H1 (cell line): ENCODE measurements around the gene ZNF722.

ENCODE experiments used
- CBX8 ChIP-seq: fragments of 300-800, 300-1000 bp; sonication (generic); IDR thresholded peaks from 2 replicates; pipeline ENCODE4 v1.7.1; 2016; ENCODE audit warnings: low read depth, low read length, borderline replicate concordance
- CEBPB ChIP-seq: IDR thresholded peaks from 2 replicates; pipeline ENCODE4 v1.6.1; 2012; ENCODE audit warnings: low read depth, low read length
- CTCF ChIP-seq, 3 experiments: IDR thresholded peaks; 1 replicate in 2 of 3; 2 replicates in 1 of 3; pipeline versions ENCODE4 v1.5.1 to v1.6.1; 2011; ENCODE audit warnings: low read length in 3 of 3, mild to moderate bottlenecking in 3 of 3, inconsistent platforms in 2 of 3, low read depth in 1 of 3, moderate library complexity in 1 of 3; ENCODE audit not compliant: insufficient read depth in 1 of 3; ENCODE audit errors: control extremely low read depth in 1 of 3
- EZH2 ChIP-seq: fragments of 200-600 bp; sonication (generic); IDR thresholded peaks from 2 replicates; pipeline ENCODE4 v1.7.1; 2012; ENCODE audit warnings: low read depth, mild to moderate bottlenecking, moderate library complexity, low read length, inconsistent platforms; ENCODE audit not compliant: severe bottlenecking
- HDAC2 ChIP-seq, 2 experiments: fragments of 300-600 bp in 1 of 2; sonication (generic) in 1 of 2; IDR thresholded peaks; 2 replicates each; pipeline ENCODE4 v1.6.1; 2011 to 2012; ENCODE audit warnings: low read depth in 2 of 2, low read length in 2 of 2, mild to moderate bottlenecking in 2 of 2, moderate library complexity in 2 of 2, borderline replicate concordance in 1 of 2, inconsistent platforms in 1 of 2
- JUND ChIP-seq: IDR thresholded peaks from 2 replicates; pipeline ENCODE4 v1.6.1; 2011; ENCODE audit warnings: mild to moderate bottlenecking, improper control_type of control experiment, low read length
- KDM1A ChIP-seq: fragments of 200-600, 300-600 bp; sonication (generic); IDR thresholded peaks from 2 replicates; pipeline ENCODE4 v1.7.1; 2016; ENCODE audit warnings: mild to moderate bottlenecking, low read length, borderline replicate concordance
- KDM5A ChIP-seq: fragments of 200-600 bp; IDR thresholded peaks from 2 replicates; pipeline ENCODE4 v1.7.1; 2012; ENCODE audit warnings: mild to moderate bottlenecking, low read length, inconsistent platforms, mixed read lengths
- MAFK ChIP-seq: IDR thresholded peaks from 2 replicates; pipeline ENCODE4 v1.6.1; 2012; ENCODE audit warnings: low read depth, mild to moderate bottlenecking, improper control_type of control experiment, low read length
- POLR2A ChIP-seq, 2 experiments: IDR thresholded peaks; 1 replicate in 1 of 2; 2 replicates in 1 of 2; pipeline ENCODE4 v1.6.1; 2011; ENCODE audit warnings: low read depth in 2 of 2, low read length in 2 of 2, mild to moderate bottlenecking in 2 of 2; ENCODE audit errors: control extremely low read depth in 1 of 2
- POLR2AphosphoS5 ChIP-seq: IDR thresholded peaks from 2 replicates; pipeline ENCODE4 v1.6.1; 2011; ENCODE audit warnings: low read depth, low read length
- RAD21 ChIP-seq, 2 experiments: IDR thresholded peaks in 1 of 2; conservative IDR thresholded peaks in 1 of 2; 2 replicates each; pipeline ENCODE4 v1.6.1; 2011; ENCODE audit warnings: low read depth in 2 of 2, low read length in 2 of 2, improper control_type of control experiment in 1 of 2, inconsistent platforms in 1 of 2, mild to moderate bottlenecking in 1 of 2, moderate library complexity in 1 of 2
- TAF1 ChIP-seq: IDR thresholded peaks from 2 replicates; pipeline ENCODE4 v1.6.1; 2011; ENCODE audit warnings: mild to moderate bottlenecking, low read depth, low read length

- TF ChIP-seq KDM5A (no peak), CTCF (IDR thresholded peaks at IDR 0.05; ENCODE audit: control extremely low read depth in 1 of 3, insufficient read depth in 1 of 3, low read depth in 1 of 3, low read length in 3 of 3) (no peak), CEBPB (no peak), HDAC2 (IDR thresholded peaks at IDR 0.05; ENCODE audit: borderline replicate concordance in 1 of 2, low read depth in 2 of 2, low read length in 2 of 2) (no peak), EZH2 (no peak), POLR2AphosphoS5 (no peak), CBX8 (no peak), JUND (no peak), TAF1 (no peak), POLR2A (IDR thresholded peaks at IDR 0.05; ENCODE audit: control extremely low read depth in 1 of 2, low read depth in 2 of 2, low read length in 2 of 2) (no peak), KDM1A (no peak), RAD21 (IDR thresholded peaks at IDR 0.05 in 1 of 2, conservative IDR thresholded peaks at IDR 0.05 in 1 of 2; ENCODE audit: low read depth in 2 of 2, low read length in 2 of 2) (no peak), MAFK (no peak)
Observed at GRCh38 chr7:63968629-63969028, 30.0 kb upstream of the ZNF722 start.
